ENCODE results near the gene TTC17.

DNA sequence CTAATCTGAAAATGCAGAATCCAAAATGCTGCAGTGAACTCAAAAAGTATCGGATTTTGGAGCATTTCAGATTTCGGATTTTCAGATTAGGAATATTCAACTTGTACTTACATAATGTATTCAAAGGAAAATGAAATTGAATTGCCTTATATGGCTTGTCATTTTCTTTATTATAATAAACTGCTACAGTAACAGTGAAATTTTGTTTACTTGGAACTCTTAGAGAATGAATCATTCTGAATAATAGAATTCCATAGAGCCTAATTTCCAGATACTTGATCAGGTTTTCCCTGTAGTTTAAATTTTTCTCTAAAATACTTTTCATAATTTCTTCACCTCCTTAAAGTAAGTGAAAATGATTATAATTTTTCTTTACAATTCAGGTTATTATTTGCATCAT lies 17.3 kb downstream of the TTC17 start:
- TF ChIP-seq, protein P1, sequence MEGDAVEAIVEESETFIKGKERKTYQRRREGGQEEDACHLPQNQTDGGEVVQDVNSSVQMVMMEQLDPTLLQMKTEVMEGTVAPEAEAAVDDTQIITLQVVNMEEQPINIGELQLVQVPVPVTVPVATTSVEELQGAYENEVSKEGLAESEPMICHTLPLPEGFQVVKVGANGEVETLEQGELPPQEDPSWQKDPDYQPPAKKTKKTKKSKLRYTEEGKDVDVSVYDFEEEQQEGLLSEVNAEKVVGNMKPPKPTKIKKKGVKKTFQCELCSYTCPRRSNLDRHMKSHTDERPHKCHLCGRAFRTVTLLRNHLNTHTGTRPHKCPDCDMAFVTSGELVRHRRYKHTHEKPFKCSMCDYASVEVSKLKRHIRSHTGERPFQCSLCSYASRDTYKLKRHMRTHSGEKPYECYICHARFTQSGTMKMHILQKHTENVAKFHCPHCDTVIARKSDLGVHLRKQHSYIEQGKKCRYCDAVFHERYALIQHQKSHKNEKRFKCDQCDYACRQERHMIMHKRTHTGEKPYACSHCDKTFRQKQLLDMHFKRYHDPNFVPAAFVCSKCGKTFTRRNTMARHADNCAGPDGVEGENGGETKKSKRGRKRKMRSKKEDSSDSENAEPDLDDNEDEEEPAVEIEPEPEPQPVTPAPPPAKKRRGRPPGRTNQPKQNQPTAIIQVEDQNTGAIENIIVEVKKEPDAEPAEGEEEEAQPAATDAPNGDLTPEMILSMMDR (IDR thresholded peaks at IDR 0.05; ENCODE audit: low read depth, low read length): no peak
- TF ChIP-seq POLR2A (IDR thresholded peaks at IDR 0.05; ENCODE audit: extremely low read depth, insufficient read length): no peak
- no peak for TF ChIP-seq MYC (IDR thresholded peaks at IDR 0.05; ENCODE audit: low read depth, low read length)
- TF ChIP-seq, protein P2, sequence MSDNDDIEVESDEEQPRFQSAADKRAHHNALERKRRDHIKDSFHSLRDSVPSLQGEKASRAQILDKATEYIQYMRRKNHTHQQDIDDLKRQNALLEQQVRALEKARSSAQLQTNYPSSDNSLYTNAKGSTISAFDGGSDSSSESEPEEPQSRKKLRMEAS (IDR thresholded peaks at IDR 0.05; ENCODE audit: low read depth, low read length): no peak

Measured in NB4 (cell line).